ENCODE data around the gene GJB5. TPM values are rescaled to one million over a fixed set of nuclear protein-coding genes. Genes with fewer than 3 reads are reported as not detected.

GJB5 gene
- polyA plus RNA-seq, 1 donor (not counting 4 experiments of a cell fraction or from before 2014, with no cell fraction given), result 169 TPM

DNA sequence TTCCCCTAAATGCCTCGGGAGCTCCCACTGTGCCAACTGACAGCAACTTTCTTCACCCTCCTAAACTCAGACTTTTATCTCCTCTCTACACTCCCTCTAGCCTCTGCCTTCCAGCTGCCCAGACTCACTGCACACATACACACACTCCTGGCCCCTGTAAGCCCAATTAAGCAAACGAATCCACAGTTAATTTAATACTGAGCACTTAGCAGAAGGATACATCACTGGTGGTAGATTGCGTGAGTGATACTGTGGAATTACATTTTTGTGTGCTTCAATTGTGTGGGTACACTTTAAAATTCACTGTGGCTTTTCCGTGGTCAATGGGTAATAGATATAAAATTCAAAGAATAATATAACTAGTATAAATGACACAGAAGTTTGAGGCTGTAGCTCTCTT lies 33.6 kb upstream of the GJB5 start:
- H3K4me2 ChIP-seq (ENCODE audit: control insufficient read depth, extremely low read depth, insufficient read depth, low read depth, low read length), result no peak overlapping the region
- H4K20me1 ChIP-seq (ENCODE audit: control insufficient read depth, extremely low read depth, insufficient read depth, low read length), result no peaks in the 10 kb centered on the region
- H3K4me3 ChIP-seq (ENCODE audit: control insufficient read depth in 2 of 3, extremely low read depth in 1 of 3, insufficient read depth in 2 of 3, low read depth in 1 of 3, low read length in 3 of 3), result no peak overlapping the region
- no peaks in the 10 kb centered on the region for H3K4me1 ChIP-seq (ENCODE audit: control insufficient read depth, extremely low read depth, insufficient read depth, low read length)
- no peaks in the 10 kb centered on the region for H3K36me3 ChIP-seq (ENCODE audit: control insufficient read depth in 2 of 2, extremely low read depth in 1 of 2, insufficient read depth in 2 of 2, low read length in 2 of 2)
- no peaks in the 10 kb centered on the region for H3K79me2 ChIP-seq (ENCODE audit: control insufficient read depth, insufficient read depth, low read length)
- no peak overlapping the region for H3K27ac ChIP-seq (ENCODE audit: control insufficient read depth, insufficient read depth, low read length)
- TF ChIP-seq EZH2 (IDR thresholded peaks at IDR 0.05; ENCODE audit: low read length), result no peak
- TF ChIP-seq, protein P1, sequence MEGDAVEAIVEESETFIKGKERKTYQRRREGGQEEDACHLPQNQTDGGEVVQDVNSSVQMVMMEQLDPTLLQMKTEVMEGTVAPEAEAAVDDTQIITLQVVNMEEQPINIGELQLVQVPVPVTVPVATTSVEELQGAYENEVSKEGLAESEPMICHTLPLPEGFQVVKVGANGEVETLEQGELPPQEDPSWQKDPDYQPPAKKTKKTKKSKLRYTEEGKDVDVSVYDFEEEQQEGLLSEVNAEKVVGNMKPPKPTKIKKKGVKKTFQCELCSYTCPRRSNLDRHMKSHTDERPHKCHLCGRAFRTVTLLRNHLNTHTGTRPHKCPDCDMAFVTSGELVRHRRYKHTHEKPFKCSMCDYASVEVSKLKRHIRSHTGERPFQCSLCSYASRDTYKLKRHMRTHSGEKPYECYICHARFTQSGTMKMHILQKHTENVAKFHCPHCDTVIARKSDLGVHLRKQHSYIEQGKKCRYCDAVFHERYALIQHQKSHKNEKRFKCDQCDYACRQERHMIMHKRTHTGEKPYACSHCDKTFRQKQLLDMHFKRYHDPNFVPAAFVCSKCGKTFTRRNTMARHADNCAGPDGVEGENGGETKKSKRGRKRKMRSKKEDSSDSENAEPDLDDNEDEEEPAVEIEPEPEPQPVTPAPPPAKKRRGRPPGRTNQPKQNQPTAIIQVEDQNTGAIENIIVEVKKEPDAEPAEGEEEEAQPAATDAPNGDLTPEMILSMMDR (optimal IDR thresholded peaks at IDR 0.05 in 1 of 3, IDR thresholded peaks at IDR 0.05 in 1 of 3, conservative IDR thresholded peaks at IDR 0.05 in 1 of 3; ENCODE audit: extremely low read depth in 1 of 3, insufficient read depth in 2 of 3, low read length in 3 of 3), result no peak
- no peaks in the 10 kb centered on the region for H3K9me1 ChIP-seq (ENCODE audit: control insufficient read depth, extremely low read depth, insufficient read depth, low read length)
- DNase-seq (ENCODE audit: low read depth, low spot score), result no peak
- H3K9me3 ChIP-seq (ENCODE audit: control insufficient read depth, low read depth, low read length), result no peaks in the 10 kb centered on the region
- no peak overlapping the region for H3K9ac ChIP-seq (ENCODE audit: control insufficient read depth, extremely low read depth, insufficient read depth, low read length)
- FAIRE-seq, result no peak
- dilution Hi-C loops (cut with MboI; ENCODE audit: extremely low pct_ligation_motif_present, low sequenced_read_pairs), result no loop called here
- no peak overlapping the region for H2AFZ ChIP-seq (ENCODE audit: control insufficient read depth, low read length)
- no peaks in the 10 kb centered on the region for H3K27me3 ChIP-seq (ENCODE audit: control insufficient read depth, extremely low read depth, insufficient read depth, low read length)

DNA sequence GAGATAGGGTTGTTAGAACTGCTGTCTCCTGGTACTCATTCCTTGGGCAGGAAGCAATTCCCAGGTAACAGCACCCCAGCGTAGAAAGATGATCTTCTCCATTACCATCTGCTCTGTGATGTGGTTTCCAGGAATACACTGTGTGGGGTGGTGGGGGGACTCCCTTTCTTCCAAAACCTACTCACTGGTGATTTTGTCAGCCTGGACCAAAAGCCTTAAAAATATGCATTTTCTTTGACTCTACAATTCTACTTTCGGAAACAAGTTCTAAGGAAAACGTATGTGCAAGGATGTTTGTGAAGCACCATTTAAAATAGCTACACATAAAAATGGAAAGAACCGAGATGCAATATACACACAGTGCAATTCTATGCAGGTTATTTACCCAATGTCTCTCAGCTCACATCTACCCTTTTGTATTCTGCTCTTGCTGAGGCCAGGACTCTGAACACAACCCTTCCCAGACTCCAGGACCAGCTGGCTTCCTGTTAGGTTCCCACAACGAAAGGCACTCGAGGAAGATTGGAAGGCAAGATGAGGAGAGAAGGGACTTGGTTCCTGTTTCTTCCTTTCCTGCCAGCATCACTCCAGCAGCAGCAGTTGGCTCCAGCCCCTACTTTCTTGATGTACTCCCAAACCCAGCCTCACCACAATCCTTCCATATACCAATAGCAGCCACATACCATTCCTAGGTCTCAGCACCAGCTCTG lies 33.0 kb upstream of the GJB5 start:
- Histone ChIP-seq H3K9me1 (ENCODE audit: control insufficient read depth, extremely low read depth, insufficient read depth, low read length) (no peaks in the 10 kb centered on the region), H2AFZ (ENCODE audit: control insufficient read depth, low read length) (no peak overlapping the region), H3K27ac (ENCODE audit: control insufficient read depth, insufficient read depth, low read length) (no peak overlapping the region), H4K20me1 (ENCODE audit: control insufficient read depth, extremely low read depth, insufficient read depth, low read length) (no peaks in the 10 kb centered on the region), H3K4me3 (ENCODE audit: control insufficient read depth in 2 of 3, extremely low read depth in 1 of 3, insufficient read depth in 2 of 3, low read depth in 1 of 3, low read length in 3 of 3) (no peak overlapping the region), H3K4me2 (ENCODE audit: control insufficient read depth, extremely low read depth, insufficient read depth, low read depth, low read length) (no peak overlapping the region), H3K27me3 (ENCODE audit: control insufficient read depth, extremely low read depth, insufficient read depth, low read length) (no peaks in the 10 kb centered on the region), H3K79me2 (ENCODE audit: control insufficient read depth, insufficient read depth, low read length) (no peaks in the 10 kb centered on the region), H3K9me3 (ENCODE audit: control insufficient read depth, low read depth, low read length) (no peaks in the 10 kb centered on the region), H3K9ac (ENCODE audit: control insufficient read depth, extremely low read depth, insufficient read depth, low read length) (no peak overlapping the region), H3K4me1 (ENCODE audit: control insufficient read depth, extremely low read depth, insufficient read depth, low read length) (no peaks in the 10 kb centered on the region), H3K36me3 (ENCODE audit: control insufficient read depth in 2 of 2, extremely low read depth in 1 of 2, insufficient read depth in 2 of 2, low read length in 2 of 2) (no peaks in the 10 kb centered on the region)
- FAIRE-seq, result no peak
- DNase-seq (ENCODE audit: low read depth, low spot score), result no peak
- dilution Hi-C loops (cut with MboI; ENCODE audit: extremely low pct_ligation_motif_present, low sequenced_read_pairs), result no loop called here
- TF ChIP-seq, protein P1 (optimal IDR thresholded peaks at IDR 0.05 in 1 of 3, IDR thresholded peaks at IDR 0.05 in 1 of 3, conservative IDR thresholded peaks at IDR 0.05 in 1 of 3; ENCODE audit: extremely low read depth in 1 of 3, insufficient read depth in 2 of 3, low read length in 3 of 3), result no peak
- no peak for TF ChIP-seq EZH2 (IDR thresholded peaks at IDR 0.05; ENCODE audit: low read length)

Data from keratinocyte (primary cell).